A375 (cell line): ENCODE results near the gene DCLRE1A. TPM values are rescaled to one million over a fixed set of nuclear protein-coding genes. Genes with fewer than 3 reads are reported as not detected.

Experiments used
- small RNA-seq: library from RNA; depleted of rRNA; stranded (forward); fragments of <200 nt; gene quantifications from one replicate; pipeline ENCODE3, GENCODE V24; 2014
- total RNA-seq: library from RNA; depleted of rRNA; stranded (reverse); fragments of >200 nt; shearing (Covaris generic); gene quantifications from 2 replicates; pipeline ENCODE4 v1.2.3, GENCODE V29; 2014; rRNA removed

DCLRE1A gene
- 8.2 and 9.7 TPM in 2 replicates for total RNA-seq

GRCh38 chr10:113854013-113854760 lies at the start of gene DCLRE1A, which contains the start of gene NHLRC2:
TSS of gene DCLRE1A (minus strand) at chr10:113854082. CDS start at chr10:113853182, 900 bp downstream.
TSS of gene NHLRC2 (plus strand) at chr10:113854661. CDS start at chr10:113854873, 212 bp downstream.

Small RNA genes within 50 kb of the gene (small RNA-seq; reads per million reads assigned to genes)
- gene RF00560 = not detected

Other genes starting within 250 kb of the DCLRE1A start
- gene NRAP, start 190.0 kb downstream of the DCLRE1A start, total RNA-seq = not detected in 2 replicates
- gene CASP7, start 174.2 kb downstream of the DCLRE1A start, total RNA-seq = 22.9 and 24.9 TPM in 2 replicates
- gene PLEKHS1, start 102.4 kb downstream of the DCLRE1A start, total RNA-seq = 0.04 and 0.42 TPM in 2 replicates
- gene NHLRC2, start 579 bp upstream of the DCLRE1A start, total RNA-seq = 11.1 and 23.0 TPM in 2 replicates
- gene ADRB1, start 189.8 kb upstream of the DCLRE1A start, total RNA-seq = 0.32 and 1.1 TPM in 2 replicates